Measurements from ENCODE around the gene STAT2. TPM values are rescaled to one million over a fixed set of nuclear protein-coding genes. Genes with fewer than 3 reads are reported as not detected.

The STAT2 gene
- total and polyA plus RNA-seq, 2 experiments from 2014 or later, result 15.6 to 67.9 TPM

GRCh38 chr12:56350662-56351061, 9.2 kb downstream of the STAT2 start:
- Histone ChIP-seq H3K4me3 (no peak overlapping the region), H3K4me2 (no peak overlapping the region), H3K9me2 (ENCODE audit: insufficient read depth) (no peaks in the 10 kb centered on the region), H3F3A (replicated peaks; ENCODE audit: low read depth) (no peaks in the 10 kb centered on the region), H3K36me3 (ENCODE audit: insufficient read depth) (peaks cover 21% of the 10 kb centered on the region), H3K27ac (ENCODE audit: low read depth) (no peak overlapping the region), H4K20me1 (replicated peaks; ENCODE audit: insufficient read depth) (no peaks in the 10 kb centered on the region), H3K4me1 (ENCODE audit: insufficient read depth) (no peaks in the 10 kb centered on the region), H3K79me2 (replicated peaks; ENCODE audit: insufficient read depth) (no peaks in the 10 kb centered on the region), H3K27me3 (ENCODE audit: insufficient read depth) (no peaks in the 10 kb centered on the region), H2AFZ (no peak overlapping the region)
- DNase-seq (ENCODE audit: low spot score), result no peak
- H3K4me1 Mint-ChIP-seq, result no peaks in the 10 kb centered on the region
- no peak overlapping the region for H3K4me3 Mint-ChIP-seq
- H3K27ac Mint-ChIP-seq, result no peak overlapping the region
- peaks cover 3% of the 10 kb centered on the region for H3K27me3 Mint-ChIP-seq (ENCODE audit: insufficient read depth, low read depth, poor library complexity)
- ATAC-seq, result no peak
- TF ChIP-seq CREB1 (CRISPR knock-in tag; IDR thresholded peaks at IDR 0.05; ENCODE audit: low read depth), result no peak
- no peak for TF ChIP-seq ETS1 (IDR thresholded peaks at IDR 0.05)
- TF ChIP-seq CTCF (conservative IDR thresholded peaks at IDR 0.05; ENCODE audit: low read depth in 2 of 2), result no peak
- TF ChIP-seq POLR2AphosphoS5 (IDR thresholded peaks at IDR 0.05; ENCODE audit: low read depth), result no peak
- TF ChIP-seq ZNF462 (CRISPR knock-in tag; IDR thresholded peaks at IDR 0.05), result no peak
- TF ChIP-seq NANOG (IDR thresholded peaks at IDR 0.05; ENCODE audit: borderline replicate concordance), result no peak
- TF ChIP-seq EZH2phosphoT487 (IDR thresholded peaks at IDR 0.05; ENCODE audit: unreplicated experiment), result no peak
- no peak for TF ChIP-seq REST (IDR thresholded peaks at IDR 0.05; ENCODE audit: unreplicated experiment)
- no peak for TF ChIP-seq ZNF331 (CRISPR knock-in tag; IDR thresholded peaks at IDR 0.05; ENCODE audit: low read depth)
- TF ChIP-seq EZH2 (IDR thresholded peaks at IDR 0.05; ENCODE audit: low read depth, unreplicated experiment), result no peak
- TF ChIP-seq ZNF114 (CRISPR knock-in tag; IDR thresholded peaks at IDR 0.05), result no peak
- no peak for TF ChIP-seq STAT1 (IDR thresholded peaks at IDR 0.05; ENCODE audit: unreplicated experiment)
- TF ChIP-seq JUNB (IDR thresholded peaks at IDR 0.05; ENCODE audit: unreplicated experiment), result no peak
- peaks cover 69% of the 10 kb centered on the region for H3K36me3 Mint-ChIP-seq (ENCODE audit: low read depth)
- no peaks in the 10 kb centered on the region for H3K9me3 Mint-ChIP-seq

All from GM23338 (cell line).